Right ventricle myocardium superior (tissue), 1 donor: Measurements from ENCODE around the gene MRPL54. TPM values are rescaled to one million over a fixed set of nuclear protein-coding genes. Genes with fewer than 3 reads are reported as not detected.

ENCODE experiments used
- ATAC-seq: fragments of 200-7000 bp; cut with Tn5 transposase; one replicate; pipeline ENCODE4 v1.9.1; 2020; ENCODE audit warnings: mild to moderate bottlenecking; ENCODE audit not compliant: poor library complexity
- DNase-seq: peaks from one replicate; pipeline ENCODE4 v3.0.0-alpha.2; 2020
- intact Hi-C: fragments of 100-400 bp; cut with DNase I; formaldehyde crosslinking; loops from one replicate; pipeline ENCODE4 v1.11.2; 2022
- long read RNA-seq: library from polyadenylated mRNA; unstranded; transcript quantifications from one replicate; pipeline ENCODE4 v2.0.0, GENCODE V29; 2021
- total RNA-seq: library from RNA; stranded (reverse); fragmentation: NEBNext Ultra II Directional; extraction: Animal tissue kit (Norgen Biotek cat#: 25700); gene quantifications from one replicate; pipeline ENCODE4 v1.2.1, GENCODE V29; 2021
- donor health status: DM: no; HTN: yes; CAD: no; lungs with severe emphysema.

MRPL54 gene
- total RNA-seq: 70.5 TPM
- long read RNA-seq, transcript MRPL54-201 (3 exons, 626 nt): major isoform, 13 of 13 reads
- long read RNA-seq, partial matches to known transcripts: 0 of 13 reads
- long read RNA-seq, other reads (novel, unspliced or antisense): 0 of 13 reads

GRCh38 chr19:3762501-3763459, at the start of gene MRPL54:
MRPL54 (plus strand) TSS chr19:3762682; CDS start chr19:3762701, 19 bp downstream.
- ATAC-seq (peak; percentile 97), DNase-seq (peak; percentile 100)
- intact Hi-C loops: no loop called here

- ATAC-seq: no peak
- intact Hi-C loops: no loop called here
- no peak for DNase-seq
These were observed 46.3 kb upstream of the MRPL54 start for GRCh38 chr19:3716147-3716668.

GRCh38 chr19:3719868-3720267, 42.6 kb upstream of the MRPL54 start:
- DNase-seq: no peak
- intact Hi-C loops: no loop called here
- ATAC-seq: no peak

- no peak for DNase-seq
- ATAC-seq: peak; percentile 28
- intact Hi-C loops: no loop called here
These were observed 42.0 kb upstream of the MRPL54 start for GRCh38 chr19:3720349-3720917.

- DNase-seq (peak; percentile 81), ATAC-seq (peak; percentile 86)
- intact Hi-C loops: no loop called here
These were observed 41.2 kb upstream of the MRPL54 start for GRCh38 chr19:3721131-3721886.

GRCh38 chr19:3721887-3722442, 40.5 kb upstream of the MRPL54 start:
- no peak for DNase-seq
- intact Hi-C loops: no loop called here
- no peak for ATAC-seq

- ATAC-seq: no peak
- intact Hi-C loops: no loop called here
- DNase-seq: no peak
These were observed 39.9 kb upstream of the MRPL54 start for GRCh38 chr19:3722443-3723109.

- intact Hi-C loops: no loop called here
- DNase-seq (no peak), ATAC-seq (no peak)
These were observed 39.4 kb upstream of the MRPL54 start for GRCh38 chr19:3723110-3723488.

- intact Hi-C loops: no loop called here
- ATAC-seq (no peak), DNase-seq (no peak)
These were observed 38.6 kb upstream of the MRPL54 start for GRCh38 chr19:3723883-3724282.

- DNase-seq (no peak), ATAC-seq (no peak)
- intact Hi-C loops: no loop called here
These were observed 37.4 kb upstream of the MRPL54 start for GRCh38 chr19:3725121-3725520.

GRCh38 chr19:3725640-3726310, 36.7 kb upstream of the MRPL54 start:
- intact Hi-C loops: no loop called here
- no peak for DNase-seq
- no peak for ATAC-seq

- ATAC-seq (no peak), DNase-seq (no peak)
- intact Hi-C loops: no loop called here
These were observed 32.0 kb upstream of the MRPL54 start for GRCh38 chr19:3730457-3730958.

GRCh38 chr19:3732108-3732507, 30.4 kb upstream of the MRPL54 start:
- intact Hi-C loops: no loop called here
- no peak for DNase-seq
- no peak for ATAC-seq

GRCh38 chr19:3733549-3734309, 28.8 kb upstream of the MRPL54 start:
- ATAC-seq (no peak), DNase-seq (no peak)
- intact Hi-C loops: no loop called here

GRCh38 chr19:3734310-3734600, 28.2 kb upstream of the MRPL54 start:
- ATAC-seq: no peak

GRCh38 chr19:3736106-3736724, 26.3 kb upstream of the MRPL54 start:
- ATAC-seq (no peak), DNase-seq (no peak)

More at GRCh38 chr19:3734310-3734600, 28.2 kb upstream of the MRPL54 start:
- intact Hi-C loops: no loop called here
- DNase-seq: no peak

More at GRCh38 chr19:3736106-3736724, 26.3 kb upstream of the MRPL54 start:
- intact Hi-C loops: no loop called here
